GM18505 (cell line): ENCODE measurements around the gene GNG8.

Experiments used
- ATAC-seq: cut with Tn5 transposase; IDR thresholded peaks from one replicate; pipeline ENCODE4 v1.9.1; 2021; ENCODE audit not compliant: unreplicated experiment
- POLR2A ChIP-seq: IDR thresholded peaks from 4 replicates; pipeline ENCODE4 v1.6.1; 2011; ENCODE audit warnings: borderline replicate concordance; ENCODE audit not compliant: insufficient read depth, insufficient read length; ENCODE audit errors: extremely low read depth

GNG8 gene

GRCh38 chr19:46607448-46607841, 28.6 kb downstream of the GNG8 start:
- ATAC-seq = no peak
- TF ChIP-seq POLR2A = no peak

- no peak for ATAC-seq
- TF ChIP-seq POLR2A = no peak
Measured at GRCh38 chr19:46606681-46607447, 29.1 kb downstream of the GNG8 start.

GRCh38 chr19:46606019-46606418, 30.0 kb downstream of the GNG8 start:
- no peak for ATAC-seq
- no peak for TF ChIP-seq POLR2A

GRCh38 chr19:46605356-46605821, 30.6 kb downstream of the GNG8 start:
- TF ChIP-seq POLR2A = peak; percentile 24
- no peak for ATAC-seq

- no peak for ATAC-seq
- no peak for TF ChIP-seq POLR2A
Measured at GRCh38 chr19:46604781-46605355, 31.1 kb downstream of the GNG8 start.

- ATAC-seq = no peak
- no peak for TF ChIP-seq POLR2A
Measured at GRCh38 chr19:46603752-46604231, 32.2 kb downstream of the GNG8 start.

GRCh38 chr19:46603195-46603637, 32.8 kb downstream of the GNG8 start:
- no peak for TF ChIP-seq POLR2A
- ATAC-seq = no peak

GRCh38 chr19:46602392-46603194, 33.4 kb downstream of the GNG8 start:
- peak; percentile 25 for TF ChIP-seq POLR2A
- no peak for ATAC-seq

- no peak for ATAC-seq
- peak; percentile 83 for TF ChIP-seq POLR2A
Measured at GRCh38 chr19:46601318-46602224, 34.4 kb downstream of the GNG8 start, which contains the start of gene CALM3. CALM3 (plus strand) TSS chr19:46601330; CDS start chr19:46601435, 105 bp downstream.

- peak; percentile 89 for TF ChIP-seq POLR2A
Measured at GRCh38 chr19:46600384-46601317, 35.4 kb downstream of the GNG8 start.

GRCh38 chr19:46599716-46600373, 36.2 kb downstream of the GNG8 start:
- ATAC-seq = no peak

More at GRCh38 chr19:46600384-46601317, 35.4 kb downstream of the GNG8 start:
- peak; percentile 71 for ATAC-seq

GRCh38 chr19:46598372-46598917, 37.6 kb downstream of the GNG8 start:
- TF ChIP-seq POLR2A = no peak
- no peak for ATAC-seq

More at GRCh38 chr19:46599716-46600373, 36.2 kb downstream of the GNG8 start:
- TF ChIP-seq POLR2A = no peak
